ENCODE data around the gene FSIP2. TPM values are rescaled to one million over a fixed set of nuclear protein-coding genes. Genes with fewer than 3 reads are reported as not detected.

The FSIP2 gene
- total and polyA plus RNA-seq, 2 of the 8 experiments (the other 6 are each of a cell fraction or from before 2014, with no cell fraction given), result 0.47 to 1.4 TPM

DNA sequence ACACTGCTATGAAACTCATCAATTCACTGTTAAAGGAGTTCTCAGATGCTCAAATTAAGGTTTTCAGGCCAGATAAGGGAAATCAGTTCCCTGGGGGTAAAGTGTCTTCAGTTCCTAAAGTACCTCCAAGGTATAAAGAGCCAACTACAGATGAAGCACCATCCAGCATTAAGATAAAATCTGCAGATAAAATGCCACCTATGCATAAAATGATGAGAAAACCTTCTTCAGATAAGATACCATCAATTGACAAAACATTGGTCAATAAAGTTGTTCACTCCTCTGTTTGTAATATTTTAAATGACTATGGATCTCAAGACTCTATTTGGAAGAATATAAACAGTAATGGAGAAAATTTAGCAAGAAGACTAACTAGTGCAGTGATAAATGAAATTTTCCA is 68.2 kb downstream of the FSIP2 start:
- H3K79me1 ChIP-seq (ENCODE audit: low read depth, low read length), result no peaks in the 10 kb centered on the region
- H4K20me1 ChIP-seq (replicated peaks in 1 of 2; ENCODE audit: control insufficient read depth in 1 of 2, insufficient read depth in 2 of 2, low read length in 2 of 2), result no peaks in the 10 kb centered on the region
- no peak overlapping the region for H3K4me2 ChIP-seq (ENCODE audit: insufficient read depth in 1 of 2, low read depth in 2 of 2, low read length in 2 of 2)
- H3K27me3 ChIP-seq (replicated peaks in 1 of 4; ENCODE audit: control insufficient read depth in 3 of 4, extremely low read depth in 1 of 4, insufficient read depth in 3 of 4, low read length in 3 of 4), result no peaks in the 10 kb centered on the region
- no peak for DNase-seq (ENCODE audit: low read depth in 1 of 2, low spot score in 2 of 2)
- CTCF ChIA-PET (ENCODE audit: partially characterized antibody), result no interaction called here
- POLR2A ChIA-PET (ENCODE audit: partially characterized antibody), result no interaction called here
- H3K4me3 ChIP-seq (ENCODE audit: extremely low read depth in 1 of 4, insufficient read depth in 2 of 4, low read depth in 3 of 4, low read length in 4 of 4), result no peak overlapping the region
- no peak overlapping the region for H2BK15ac ChIP-seq (ENCODE audit: low read length)
- H4K5ac ChIP-seq (ENCODE audit: insufficient read length, low read depth, low read length), result no peak overlapping the region
- no peak overlapping the region for H4K8ac ChIP-seq (ENCODE audit: extremely low read depth, insufficient read depth, low read length)
- peaks cover 0 to 5% of the 10 kb centered on the region in 2 experiments; a peak in 1 of 4 replicates for H3K9me3 ChIP-seq (ENCODE audit: insufficient read depth in 2 of 2, low read depth in 1 of 2, low read length in 1 of 2)
- no peak overlapping the region for H3K18ac ChIP-seq (ENCODE audit: extremely low read depth, low read length)
- H3K14ac ChIP-seq (ENCODE audit: insufficient read length), result no peak overlapping the region
- H2BK5ac ChIP-seq (ENCODE audit: low read depth, low read length), result no peak overlapping the region
- H2AFZ ChIP-seq (ENCODE audit: low read length), result no peak overlapping the region
- H3K9ac ChIP-seq (replicated peaks in 1 of 4; ENCODE audit: extremely low read depth in 1 of 4, low read depth in 3 of 4, low read length in 3 of 4), result no peak overlapping the region
- FAIRE-seq, result no peak
- H3K27ac ChIP-seq (ENCODE audit: low read depth, low read length), result no peak overlapping the region
- no peak overlapping the region for H2BK12ac ChIP-seq (ENCODE audit: low read depth, low read length)
- no peak overlapping the region for H4K91ac ChIP-seq (replicated peaks; ENCODE audit: insufficient read length, low read length)
- no peak overlapping the region for H2AK5ac ChIP-seq (ENCODE audit: low read depth, low read length)
- no peak overlapping the region for H3K4ac ChIP-seq (replicated peaks; ENCODE audit: insufficient read length, low read depth, low read length)
- H3K23ac ChIP-seq (ENCODE audit: insufficient read length), result no peak overlapping the region
- no peak overlapping the region for H2BK20ac ChIP-seq (ENCODE audit: low read length)
- no peak overlapping the region for H2BK120ac ChIP-seq (replicated peaks; ENCODE audit: low read depth, low read length)
- no peaks in the 10 kb centered on the region for H3K79me2 ChIP-seq (ENCODE audit: control insufficient read depth in 1 of 2, insufficient read depth in 2 of 2, low read length in 2 of 2)
- no peaks in the 10 kb centered on the region for H3K23me2 ChIP-seq (ENCODE audit: low read depth, low read length)
- H3K36me3 ChIP-seq (ENCODE audit: control insufficient read depth in 2 of 4, insufficient read depth in 4 of 4, low read length in 3 of 4), result no peaks in the 10 kb centered on the region; a peak in 1 of 8 replicates
- no peak overlapping the region for H3K56ac ChIP-seq (replicated peaks; ENCODE audit: insufficient read length, low read depth, low read length)
- H3K4me1 ChIP-seq (replicated peaks in 1 of 4; ENCODE audit: control insufficient read depth in 3 of 4, insufficient read depth in 4 of 4, low read length in 3 of 4), result no peaks in the 10 kb centered on the region
- TF ChIP-seq NANOG (IDR thresholded peaks at IDR 0.05; ENCODE audit: insufficient read depth, low read depth, low read length, poor library complexity, severe bottlenecking), result no peak
- no peak for TF ChIP-seq SP2 (IDR thresholded peaks at IDR 0.05; ENCODE audit: low read length)
- TF ChIP-seq TBP (IDR thresholded peaks at IDR 0.05; ENCODE audit: low read depth, low read length), result no peak
- TF ChIP-seq SRF (IDR thresholded peaks at IDR 0.05; ENCODE audit: low read depth, low read length), result no peak
- no peak for TF ChIP-seq RBBP5 (IDR thresholded peaks at IDR 0.05; ENCODE audit: borderline replicate concordance, low read depth, low read length)
- no peak for TF ChIP-seq CTCF (IDR thresholded peaks at IDR 0.05; ENCODE audit: control extremely low read depth in 1 of 3, insufficient read depth in 1 of 3, low read depth in 1 of 3, low read length in 3 of 3)
- TF ChIP-seq CBX5 (IDR thresholded peaks at IDR 0.05; ENCODE audit: low read depth, low read length), result no peak

Measured in H1 (cell line).